ENCODE measurements around the gene ITGA1. TPM values are rescaled to one million over a fixed set of nuclear protein-coding genes. Genes with fewer than 3 reads are reported as not detected.

ITGA1 gene
- total RNA-seq, 1 experiment from 2014 or later = 1.6 TPM

GRCh38 chr5:52840277-52841050 lies 52.7 kb downstream of the ITGA1 start:
- ATAC-seq = no peak
- H3K9me3 ChIP-seq (ENCODE audit: control insufficient read depth, insufficient read depth, low read depth, low read length) = no peaks in the 10 kb centered on the region
- H3K4me1 ChIP-seq (ENCODE audit: control insufficient read depth, insufficient read depth, low read length) = no peaks in the 10 kb centered on the region
- no peak for TF ChIP-seq TCF7L2 (IDR thresholded peaks at IDR 0.05; ENCODE audit: low read depth, low read length)
- POLR2A ChIA-PET = no interaction called here
- H3K27ac ChIP-seq (ENCODE audit: low read length) = no peak overlapping the region
- H3K4me3 ChIP-seq (ENCODE audit: low read depth in 2 of 2, low read length in 2 of 2) = no peak overlapping the region
- in situ Hi-C loops (cut with HindIII; ENCODE audit: low pct_unique_long_range_greater_than_20kb, low sequenced_read_pairs) (no loop called here), intact Hi-C loops (cut with micrococcal nuclease; ENCODE audit: unreplicated experiment) (no loop called here)
- BruUV-seq (replicated peaks) = no TSS peak
- CTCF ChIA-PET = no interaction called here
- no peaks in the 10 kb centered on the region for H3K27me3 ChIP-seq (ENCODE audit: control insufficient read depth, insufficient read depth, low read length)
- no peak for DNase-seq (ENCODE audit: low read depth, low spot score)
- no peaks in the 10 kb centered on the region for H3K36me3 ChIP-seq (ENCODE audit: control insufficient read depth, insufficient read depth, low read length)

GRCh38 chr5:52841114-52841513 lies 53.4 kb downstream of the ITGA1 start:
- Histone ChIP-seq H3K36me3 (ENCODE audit: control insufficient read depth, insufficient read depth, low read length) (no peaks in the 10 kb centered on the region), H3K4me3 (ENCODE audit: low read depth in 2 of 2, low read length in 2 of 2) (no peak overlapping the region), H3K27ac (ENCODE audit: low read length) (no peak overlapping the region), H3K27me3 (ENCODE audit: control insufficient read depth, insufficient read depth, low read length) (no peaks in the 10 kb centered on the region), H3K4me1 (ENCODE audit: control insufficient read depth, insufficient read depth, low read length) (no peaks in the 10 kb centered on the region), H3K9me3 (ENCODE audit: control insufficient read depth, insufficient read depth, low read depth, low read length) (no peaks in the 10 kb centered on the region)
- no peak for DNase-seq (ENCODE audit: low read depth, low spot score)
- TF ChIP-seq POLR2AphosphoS5 (IDR thresholded peaks at IDR 0.05; ENCODE audit: low read depth, low read length) = no peak
- no peak for TF ChIP-seq REST (IDR thresholded peaks at IDR 0.05; ENCODE audit: insufficient read depth in 1 of 2, low read depth in 2 of 2, low read length in 1 of 2)
- no peak for TF ChIP-seq SIN3A (IDR thresholded peaks at IDR 0.05; ENCODE audit: borderline replicate concordance, insufficient read depth, low read depth, low read length)
- TF ChIP-seq TCF7L2 (IDR thresholded peaks at IDR 0.05; ENCODE audit: low read depth, low read length) = no peak
- POLR2A ChIA-PET = no interaction called here
- CTCF ChIA-PET = no interaction called here
- intact Hi-C loops (cut with micrococcal nuclease; ENCODE audit: unreplicated experiment) (no loop called here), in situ Hi-C loops (cut with HindIII; ENCODE audit: low pct_unique_long_range_greater_than_20kb, low sequenced_read_pairs) (no loop called here)
- no TSS peak for BruUV-seq (replicated peaks)
- ATAC-seq = no peak

- CTCF ChIA-PET = no interaction called here
- intact Hi-C loops (cut with micrococcal nuclease; ENCODE audit: unreplicated experiment) = no loop called here
Measured at GRCh38 chr5:52842111-52842510, 54.4 kb downstream of the ITGA1 start.

More at GRCh38 chr5:52842111-52842510, 54.4 kb downstream of the ITGA1 start:
- Histone ChIP-seq H3K27ac (ENCODE audit: low read length) (no peak overlapping the region), H3K27me3 (ENCODE audit: control insufficient read depth, insufficient read depth, low read length) (no peaks in the 10 kb centered on the region), H3K9me3 (ENCODE audit: control insufficient read depth, insufficient read depth, low read depth, low read length) (no peaks in the 10 kb centered on the region), H3K36me3 (ENCODE audit: control insufficient read depth, insufficient read depth, low read length) (no peaks in the 10 kb centered on the region), H3K4me3 (ENCODE audit: low read depth in 2 of 2, low read length in 2 of 2) (no peak overlapping the region), H3K4me1 (ENCODE audit: control insufficient read depth, insufficient read depth, low read length) (no peaks in the 10 kb centered on the region)
- no peak for ATAC-seq
- BruUV-seq (replicated peaks) = no TSS peak
- no peak for DNase-seq (ENCODE audit: low read depth, low spot score)
- TF ChIP-seq SIN3A (IDR thresholded peaks at IDR 0.05; ENCODE audit: borderline replicate concordance, insufficient read depth, low read depth, low read length) = no peak
- no peak for TF ChIP-seq CTCF (IDR thresholded peaks at IDR 0.05)
- no peak for TF ChIP-seq TCF7L2 (IDR thresholded peaks at IDR 0.05; ENCODE audit: low read depth, low read length)
- TF ChIP-seq REST (IDR thresholded peaks at IDR 0.05; ENCODE audit: insufficient read depth in 1 of 2, low read depth in 2 of 2, low read length in 1 of 2) = no peak
- POLR2A ChIA-PET = no interaction called here
- in situ Hi-C loops (cut with HindIII; ENCODE audit: low pct_unique_long_range_greater_than_20kb, low sequenced_read_pairs) = no loop called here

Measured in Panc1 (cell line).